Myocyte (in vitro differentiated cells): Measurements from ENCODE around the gene ASIP. TPM values are rescaled to one million over a fixed set of nuclear protein-coding genes. Genes with fewer than 3 reads are reported as not detected.

Source experiments
- DNase-seq: peaks from one replicate; pipeline ENCODE4 v3.0.0-alpha.2; 2012; ENCODE audit warnings: low read depth
- total RNA-seq: library from RNA; depleted of rRNA; stranded (reverse); fragments of >200 nt; gene quantifications from 2 replicates; pipeline ENCODE4 v1.2.3, GENCODE V29; 2014

The ASIP gene
- total RNA-seq, 1 donor from 2014 or later = not detected

- no peak for DNase-seq
Observed at GRCh38 chr20:34310481-34311117, 69.4 kb downstream of the ASIP start.

GRCh38 chr20:34311118-34312023, 70.1 kb downstream of the ASIP start:
- no peak for DNase-seq

- DNase-seq = no peak
Observed at GRCh38 chr20:34312024-34312460, 70.8 kb downstream of the ASIP start.

DNA sequence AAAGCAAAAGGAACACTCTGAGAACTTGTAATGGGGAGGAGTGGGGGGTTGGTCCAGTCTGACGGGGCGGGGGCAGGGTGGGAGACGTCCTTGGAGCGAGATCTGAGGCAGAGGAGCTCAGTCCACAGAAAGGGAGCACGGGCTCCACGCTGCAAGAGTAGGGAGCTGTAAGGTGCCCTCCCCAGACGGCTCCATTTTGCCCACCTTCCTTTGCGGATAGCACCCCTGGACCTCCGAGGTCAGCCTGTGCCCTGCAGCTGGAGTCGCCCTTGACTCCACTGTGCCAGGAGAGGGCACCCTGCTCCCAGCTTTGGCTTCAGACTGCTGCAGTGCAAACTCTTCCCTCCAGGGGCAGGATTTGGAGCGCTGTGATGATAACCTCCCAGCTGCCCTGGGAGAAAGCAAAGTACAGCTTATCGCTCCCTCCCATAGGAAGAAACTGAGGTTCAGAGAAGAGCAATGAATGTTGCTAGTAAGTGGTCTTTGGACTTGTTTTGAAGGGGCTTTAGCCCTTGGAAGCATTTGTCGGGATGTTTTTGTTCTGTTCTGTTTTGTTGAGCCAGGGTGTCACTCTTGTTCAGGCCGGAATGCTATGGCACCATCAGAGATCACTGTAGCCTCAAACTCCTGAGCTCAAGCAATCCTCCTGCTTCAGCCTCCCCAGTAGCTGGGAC, 71.5 kb downstream of the ASIP start:
- DNase-seq = peak; percentile 92

GRCh38 chr20:34315236-34315635, 74.0 kb downstream of the ASIP start:
- no peak for DNase-seq

DNA sequence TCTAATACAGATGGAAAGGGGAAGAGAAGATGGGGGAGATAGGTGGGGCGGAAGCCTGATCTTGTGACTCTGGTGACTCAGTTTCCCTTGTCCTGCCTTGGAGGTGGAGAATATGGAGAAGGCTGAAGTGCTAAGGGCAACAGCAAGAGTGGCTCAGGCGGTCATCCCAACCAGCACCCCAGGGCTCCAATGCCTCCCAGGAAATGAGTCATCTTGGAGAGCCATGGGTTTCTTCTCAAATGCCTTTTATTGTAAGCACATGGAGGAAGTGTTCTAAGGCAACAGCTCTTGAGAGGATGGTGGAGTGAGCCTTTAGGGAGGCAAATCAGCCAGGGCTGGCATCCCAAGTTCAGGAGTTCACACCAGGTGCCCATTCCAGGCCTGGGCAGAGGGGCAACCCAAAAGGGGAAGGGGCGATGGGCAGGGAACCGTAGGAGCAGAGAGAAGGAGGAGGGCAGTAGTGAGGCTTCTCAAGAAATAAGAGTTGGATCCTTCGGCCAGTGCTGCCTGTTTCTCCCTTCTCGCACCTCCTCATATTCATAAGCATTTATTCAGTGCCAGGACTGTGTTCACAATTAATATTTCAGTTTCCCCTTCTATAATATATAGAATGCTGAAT, 75.1 kb downstream of the ASIP start:
- no peak for DNase-seq

Other genes starting within 250 kb of the ASIP start
- 109 and 136 TPM in 2 replicates for gene RALY, start 247.5 kb upstream of the ASIP start, total RNA-seq
- 71.0 and 75.1 TPM in 2 replicates for gene EIF2S2, start 129.2 kb upstream of the ASIP start, total RNA-seq
- 161 and 173 TPM in 2 replicates for gene AHCY, start 61.9 kb downstream of the ASIP start, total RNA-seq
- gene ITCH, start 121.8 kb downstream of the ASIP start, total RNA-seq = 51.5 and 63.7 TPM in 2 replicates